Gastrocnemius medialis (tissue), 4 donors: ENCODE data around the gene KCTD15. TPM values are rescaled to one million over a fixed set of nuclear protein-coding genes. Genes with fewer than 3 reads are reported as not detected.

Source experiments
- ATAC-seq, 2 donors: fragments of 150-250 bp; one replicate each; pipeline ENCODE4 v1.9.1; 2016
- DNase-seq, 2 donors: peaks; one replicate each; pipeline ENCODE4 v3.0.0-alpha.2; 2019
- H3K27ac ChIP-seq, 4 donors: fragments of 200-600 bp; sonication (generic); 1 replicate in 1 of 4; 2 replicates in 3 of 4; pipeline ENCODE4 v1.5.1; 2016 to 2018; ENCODE audit warnings: mild to moderate bottlenecking in 2 of 4, moderate library complexity in 1 of 4
- H3K27me3 ChIP-seq, 3 donors: fragments of 200-600 bp; sonication (generic) in 2 of 3; 1 replicate in 1 of 3; 2 replicates in 2 of 3; pipeline versions ENCODE4 v1.5.1 to v1.6.0; 2016 to 2019; ENCODE audit warnings: mild to moderate bottlenecking in 1 of 3, moderate library complexity in 1 of 3
- H3K36me3 ChIP-seq, 2 donors: fragments of 200-600 bp; sonication (generic) in 1 of 2; one replicate each; pipeline ENCODE4 v1.5.1; 2017 to 2018
- H3K4me1 ChIP-seq, 2 donors: fragments of 200-600 bp; sonication (generic) in 1 of 2; one replicate each; pipeline ENCODE4 v1.5.1; 2016 to 2017; ENCODE audit warnings: mild to moderate bottlenecking in 2 of 2
- H3K4me3 ChIP-seq, 4 donors: fragments of 200-600 bp; sonication (generic) in 3 of 4; 1 replicate in 1 of 4; 2 replicates in 3 of 4; pipeline ENCODE4 v1.5.1; 2016 to 2019; ENCODE audit warnings: mild to moderate bottlenecking in 2 of 4
- H3K9me3 ChIP-seq, 3 donors: fragments of 200-600 bp; sonication (generic) in 2 of 3; 1 replicate in 1 of 3; 2 replicates in 2 of 3; pipeline ENCODE4 v1.5.1; 2016 to 2019
- POLR2A ChIP-seq, 2 donors: fragments of 450-650 bp; IDR thresholded peaks; one replicate each; pipeline ENCODE4 v1.6.1; 2017; ENCODE audit warnings: antibody characterized with exemption in 2 of 2, mild to moderate bottlenecking in 2 of 2, moderate library complexity in 2 of 2
- in situ Hi-C, 4 donors: fragments of 200-750 bp; cut with MboI; loops; one replicate each; pipeline versions ENCODE4 v1.15.0 to v1.8.0; 2017; ENCODE audit warnings: low sequenced_read_pairs in 4 of 4
- intact Hi-C: fragments of 100-400 bp; cut with DNase I; formaldehyde crosslinking; loops from one replicate; pipeline ENCODE4 v1.15.1; 2023; ENCODE audit warnings: low total_unique reads
- total RNA-seq, 4 donors: library from RNA; depleted of rRNA; stranded (reverse); fragments of >200 nt; gene quantifications; one replicate each; pipeline versions ENCODE4 v1.1.0 to v1.2.3, GENCODE V29; 2016
- TF ChIP-seq, protein P1 (sequence below), 5 experiments: fragments of 450-650 bp in 3 of 5; fragments of 200-600 bp in 2 of 5; sonication (generic) in 2 of 5; IDR thresholded peaks in 4 of 5; conservative IDR thresholded peaks in 1 of 5; 1 replicate in 4 of 5; 2 replicates in 1 of 5; pipeline ENCODE4 v1.5.1; 2016 to 2019; ENCODE audit warnings: antibody characterized with exemption in 5 of 5, mild to moderate bottlenecking in 3 of 5, moderate library complexity in 3 of 5

KCTD15 gene
- total RNA-seq, 4 donors from 2014 or later: 1.9 to 14.8 (median 5.8) TPM

DNA sequence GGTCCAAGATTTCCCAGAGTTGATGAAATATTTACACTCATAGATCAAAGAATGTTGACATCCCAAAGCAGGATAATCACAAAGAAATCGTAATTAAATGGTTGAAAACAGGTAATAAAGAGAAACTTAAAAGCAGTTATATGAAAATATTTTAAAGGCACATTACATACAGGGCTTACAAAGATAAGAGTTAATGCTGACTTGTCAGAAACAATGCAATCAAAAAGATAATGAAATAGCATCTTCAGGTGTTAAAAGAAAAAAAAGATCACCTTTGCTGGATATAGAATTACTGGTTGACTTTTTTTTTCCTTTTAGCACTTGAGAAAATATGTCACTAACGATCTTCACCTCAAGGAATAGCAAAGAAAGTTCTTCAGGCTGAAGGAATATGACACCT lies 48.8 kb downstream of the KCTD15 start:
- intact Hi-C loops: no loop called here
- no peaks in the 10 kb centered on the region for H3K9me3 ChIP-seq
- DNase-seq: no peak
- H3K36me3 ChIP-seq: no peaks in the 10 kb centered on the region
- ATAC-seq: no peak
- no peak overlapping the region for H3K27ac ChIP-seq
- H3K27me3 ChIP-seq: no peaks in the 10 kb centered on the region
- H3K4me3 ChIP-seq: no peak overlapping the region
- no peaks in the 10 kb centered on the region for H3K4me1 ChIP-seq
- TF ChIP-seq POLR2A (IDR thresholded peaks at IDR 0.05): no peak
- TF ChIP-seq, protein P1, sequence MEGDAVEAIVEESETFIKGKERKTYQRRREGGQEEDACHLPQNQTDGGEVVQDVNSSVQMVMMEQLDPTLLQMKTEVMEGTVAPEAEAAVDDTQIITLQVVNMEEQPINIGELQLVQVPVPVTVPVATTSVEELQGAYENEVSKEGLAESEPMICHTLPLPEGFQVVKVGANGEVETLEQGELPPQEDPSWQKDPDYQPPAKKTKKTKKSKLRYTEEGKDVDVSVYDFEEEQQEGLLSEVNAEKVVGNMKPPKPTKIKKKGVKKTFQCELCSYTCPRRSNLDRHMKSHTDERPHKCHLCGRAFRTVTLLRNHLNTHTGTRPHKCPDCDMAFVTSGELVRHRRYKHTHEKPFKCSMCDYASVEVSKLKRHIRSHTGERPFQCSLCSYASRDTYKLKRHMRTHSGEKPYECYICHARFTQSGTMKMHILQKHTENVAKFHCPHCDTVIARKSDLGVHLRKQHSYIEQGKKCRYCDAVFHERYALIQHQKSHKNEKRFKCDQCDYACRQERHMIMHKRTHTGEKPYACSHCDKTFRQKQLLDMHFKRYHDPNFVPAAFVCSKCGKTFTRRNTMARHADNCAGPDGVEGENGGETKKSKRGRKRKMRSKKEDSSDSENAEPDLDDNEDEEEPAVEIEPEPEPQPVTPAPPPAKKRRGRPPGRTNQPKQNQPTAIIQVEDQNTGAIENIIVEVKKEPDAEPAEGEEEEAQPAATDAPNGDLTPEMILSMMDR (IDR thresholded peaks at IDR 0.05 in 4 of 5, conservative IDR thresholded peaks at IDR 0.05 in 1 of 5): no peak
- in situ Hi-C loops: no loop called here

DNA sequence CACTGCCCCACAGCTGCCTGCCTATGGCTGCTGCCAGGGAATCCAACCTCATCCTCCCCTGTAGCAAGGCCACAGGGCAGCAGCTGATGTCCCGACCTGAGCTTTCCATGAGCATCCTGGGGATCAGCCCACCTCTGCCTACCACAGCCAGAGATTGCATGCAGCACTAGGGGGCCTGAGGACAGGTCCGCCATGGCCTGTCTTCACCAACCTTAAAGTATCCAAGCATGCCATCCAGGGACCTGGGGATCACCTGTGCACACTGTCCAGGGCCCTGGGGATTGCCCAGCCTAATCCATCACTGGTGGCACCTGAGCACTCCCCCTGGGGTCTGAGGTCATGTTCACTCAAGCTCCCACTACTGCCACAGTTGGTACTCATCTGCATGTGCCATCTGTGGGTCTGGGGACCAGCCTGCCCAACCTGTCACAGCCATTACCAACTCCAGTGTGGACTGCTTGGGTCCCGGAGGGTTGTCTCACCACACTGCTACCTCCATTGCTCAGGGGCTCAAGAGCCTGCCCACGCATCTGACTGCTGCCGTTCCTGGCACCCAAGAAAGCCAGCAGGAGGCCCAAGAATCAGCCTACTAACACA lies 53.0 kb downstream of the KCTD15 start:
- Histone ChIP-seq H3K27me3 (peaks cover 0 to 5% (median 0%) of the 10 kb centered on the region in 3 donors), H3K9me3 (no peaks in the 10 kb centered on the region), H3K4me3 (no peak overlapping the region), H3K4me1 (no peaks in the 10 kb centered on the region), H3K27ac (no peak overlapping the region), H3K36me3 (no peaks in the 10 kb centered on the region)
- in situ Hi-C loops: no loop called here
- intact Hi-C loops: no loop called here
- DNase-seq: no peak
- ATAC-seq: no peak
- TF ChIP-seq, protein P1 (IDR thresholded peaks at IDR 0.05 in 4 of 5, conservative IDR thresholded peaks at IDR 0.05 in 1 of 5): no peak
- no peak for TF ChIP-seq POLR2A (IDR thresholded peaks at IDR 0.05)

DNA sequence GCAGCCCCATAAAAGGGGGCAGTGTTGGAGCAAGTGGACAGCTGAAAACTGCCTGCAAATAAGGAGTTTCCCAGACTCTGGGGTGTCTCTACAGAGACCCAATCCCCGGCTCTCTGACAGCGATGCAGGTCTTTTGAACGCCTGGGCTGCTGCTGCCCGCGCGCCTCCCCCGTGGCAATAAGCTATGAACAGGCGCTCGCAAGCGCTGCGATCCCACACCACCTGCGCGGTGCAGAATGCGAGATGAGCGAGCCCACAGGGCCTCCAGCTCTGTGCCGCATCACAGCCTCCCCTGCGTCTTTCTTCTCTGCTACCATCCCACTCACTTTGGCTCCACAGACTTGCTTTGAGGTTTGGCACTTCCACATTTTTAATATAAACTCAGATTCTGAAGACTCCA lies 62.3 kb downstream of the KCTD15 start:
- H3K9me3 ChIP-seq: no peaks in the 10 kb centered on the region
- peaks cover 0 to 2% (median 0%) of the 10 kb centered on the region in 3 donors for H3K27me3 ChIP-seq
- no peak for ATAC-seq
- no peak for TF ChIP-seq POLR2A (IDR thresholded peaks at IDR 0.05)
- TF ChIP-seq, protein P1 (IDR thresholded peaks at IDR 0.05 in 4 of 5, conservative IDR thresholded peaks at IDR 0.05 in 1 of 5): no peak
- H3K4me1 ChIP-seq: no peaks in the 10 kb centered on the region
- DNase-seq: no peak
- no peak overlapping the region for H3K4me3 ChIP-seq
- no peaks in the 10 kb centered on the region for H3K36me3 ChIP-seq
- in situ Hi-C loops: no loop called here
- no peak overlapping the region for H3K27ac ChIP-seq
- intact Hi-C loops: no loop called here

DNA sequence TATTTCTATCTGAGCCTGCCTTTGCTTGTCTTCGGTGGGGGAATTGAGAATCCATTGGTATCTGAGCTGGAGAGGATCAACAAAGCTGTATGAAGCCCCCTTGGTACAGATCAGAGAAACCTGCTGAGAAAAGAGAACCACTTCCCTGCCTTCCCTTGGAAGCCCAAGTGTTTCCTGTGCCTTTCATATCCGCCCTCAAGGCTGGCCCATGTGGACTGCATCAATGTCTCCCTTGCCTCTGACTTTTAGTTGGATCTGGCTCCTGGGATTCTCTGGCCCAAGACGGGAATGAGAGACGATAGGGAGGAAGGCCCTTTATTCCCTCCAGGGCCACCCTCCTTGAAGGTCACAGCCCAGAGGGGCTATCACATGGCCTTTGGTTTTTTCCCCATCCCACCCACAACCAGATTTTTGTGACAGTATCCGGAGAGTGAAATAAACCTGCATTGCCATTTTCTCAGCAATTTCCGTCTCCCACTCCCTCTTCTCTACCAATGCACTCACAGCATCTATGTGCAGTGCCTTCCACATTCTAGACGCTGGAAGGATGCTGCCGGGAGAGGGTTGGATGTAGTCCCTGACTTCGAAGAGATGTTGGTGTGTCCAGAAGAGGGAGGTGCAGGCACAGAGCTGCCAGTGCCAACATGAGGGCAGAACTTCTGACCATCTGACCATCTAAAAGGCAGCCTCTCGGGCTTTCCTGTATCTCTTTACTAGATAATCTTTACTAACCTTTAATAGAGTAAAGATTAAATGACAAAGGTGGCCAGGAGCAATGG lies 63.8 kb downstream of the KCTD15 start:
- intact Hi-C loops (no loop called here), in situ Hi-C loops (no loop called here)
- DNase-seq (no peak), ATAC-seq (no peak)
- Histone ChIP-seq H3K4me3 (no peak overlapping the region), H3K9me3 (no peaks in the 10 kb centered on the region), H3K27me3 (no peaks in the 10 kb centered on the region), H3K4me1 (no peaks in the 10 kb centered on the region), H3K36me3 (no peaks in the 10 kb centered on the region), H3K27ac (no peak overlapping the region)
- TF ChIP-seq POLR2A (IDR thresholded peaks at IDR 0.05): no peak
- TF ChIP-seq, protein P1 (IDR thresholded peaks at IDR 0.05 in 4 of 5, conservative IDR thresholded peaks at IDR 0.05 in 1 of 5): no peak
